Activated T-helper 17 cell treated with anti-CD3 and anti-CD28 coated beads, Interleukin-2, amount 50 U/mL, for 72 hours (primary cell): ENCODE data around the gene ZFX. TPM values are rescaled to one million over a fixed set of nuclear protein-coding genes. Genes with fewer than 3 reads are reported as not detected.
"Not testable (repeated sequence)": the region's sequence is repeated elsewhere in the genome, so short reads cannot be mapped to it uniquely, and the experiment has no call there.

Experiments used
- ATAC-seq: fragments of 150-1000 bp; cut with Tn5 transposase; replicated peaks from 2 replicates; pipeline ENCODE4 v1.10.0; 2021; ENCODE audit warnings: mild to moderate bottlenecking, moderate library complexity
- H3K27ac Mint-ChIP-seq: one replicate; pipeline ENCODE4 v1.8.0; 2022; ENCODE audit warnings: mixed read lengths
- H3K27me3 Mint-ChIP-seq: one replicate; pipeline ENCODE4 v1.8.0; 2022; ENCODE audit warnings: mixed read lengths
- H3K36me3 Mint-ChIP-seq: one replicate; pipeline ENCODE4 v1.8.0; 2022; ENCODE audit warnings: low read depth, mild to moderate bottlenecking, mixed read lengths
- H3K4me1 Mint-ChIP-seq: one replicate; pipeline ENCODE4 v1.8.0; 2022; ENCODE audit warnings: mixed read lengths
- H3K4me3 Mint-ChIP-seq: one replicate; pipeline ENCODE4 v1.8.0; 2022; ENCODE audit warnings: mild to moderate bottlenecking, mixed read lengths
- H3K9me3 Mint-ChIP-seq: one replicate; pipeline ENCODE4 v1.8.0; 2022; ENCODE audit warnings: mixed read lengths
- total RNA-seq, 2 donors: library from RNA; stranded (reverse); gene quantifications; one replicate each; pipeline ENCODE4 v1.2.3, GENCODE V29; 2022

Gene ZFX
- total RNA-seq: 10 to 100 TPM; 41.0 to 42.9 TPM

- H3K27ac Mint-ChIP-seq: peak within 1 kb of the TSS; percentile 95
- peak; percentile 63 for ATAC-seq
- peaks cover 43% of the 10 kb centered on the region for H3K36me3 Mint-ChIP-seq
- H3K4me1 Mint-ChIP-seq: peaks cover 21% of the 10 kb centered on the region
- no peaks in the 10 kb centered on the region for H3K27me3 Mint-ChIP-seq
- H3K9me3 Mint-ChIP-seq: no peaks in the 10 kb centered on the region
- H3K4me3 Mint-ChIP-seq: peak within 1 kb of the TSS; percentile 99
These were observed at the start of gene ZFX for GRCh38 chrX:24149351-24150050. TSS of gene ZFX (plus strand) at chrX:24149729. CDS start at chrX:24172743, 23,014 bp downstream.

GRCh38 chrX:24100713-24101112, 48.8 kb upstream of the ZFX start:
- Mint-ChIP-seq H3K27ac (peak overlapping the region; percentile 70), H3K4me1 (peaks cover 14% of the 10 kb centered on the region)

GRCh38 chrX:24110069-24110468, 39.5 kb upstream of the ZFX start:
- H3K36me3 Mint-ChIP-seq: no peaks in the 10 kb centered on the region
- no peak overlapping the region for H3K4me3 Mint-ChIP-seq
- H3K9me3 Mint-ChIP-seq: no peaks in the 10 kb centered on the region
- H3K4me1 Mint-ChIP-seq: no peaks in the 10 kb centered on the region
- H3K27me3 Mint-ChIP-seq: no peaks in the 10 kb centered on the region
- no peak overlapping the region for H3K27ac Mint-ChIP-seq
- ATAC-seq: no peak

More at GRCh38 chrX:24100713-24101112, 48.8 kb upstream of the ZFX start:
- Mint-ChIP-seq H3K4me3 (peak overlapping the region; percentile 41), H3K9me3 (no peaks in the 10 kb centered on the region), H3K36me3 (no peaks in the 10 kb centered on the region), H3K27me3 (no peaks in the 10 kb centered on the region)
- ATAC-seq: peak; percentile 45

- Mint-ChIP-seq H3K9me3 (no peaks in the 10 kb centered on the region), H3K4me3 (no peak overlapping the region), H3K27ac (no peak overlapping the region), H3K36me3 (no peaks in the 10 kb centered on the region), H3K27me3 (no peaks in the 10 kb centered on the region), H3K4me1 (no peaks in the 10 kb centered on the region)
- ATAC-seq: no peak
These were observed 36.3 kb upstream of the ZFX start for GRCh38 chrX:24113181-24113580.

- Mint-ChIP-seq H3K27ac (no peak overlapping the region), H3K36me3 (no peaks in the 10 kb centered on the region), H3K9me3 (no peaks in the 10 kb centered on the region), H3K4me1 (no peaks in the 10 kb centered on the region), H3K4me3 (no peak overlapping the region), H3K27me3 (no peaks in the 10 kb centered on the region)
- no peak for ATAC-seq
These were observed 32.3 kb upstream of the ZFX start for GRCh38 chrX:24117258-24117657.

GRCh38 chrX:24124244-24124799, 25.2 kb upstream of the ZFX start:
- Mint-ChIP-seq H3K4me1 (no peaks in the 10 kb centered on the region), H3K9me3 (no peaks in the 10 kb centered on the region), H3K27me3 (no peaks in the 10 kb centered on the region), H3K36me3 (no peaks in the 10 kb centered on the region), H3K4me3 (no peak overlapping the region), H3K27ac (no peak overlapping the region)
- no peak for ATAC-seq

- Mint-ChIP-seq H3K27ac (no peak overlapping the region), H3K27me3 (no peaks in the 10 kb centered on the region), H3K36me3 (no peaks in the 10 kb centered on the region), H3K4me3 (no peak overlapping the region), H3K9me3 (no peaks in the 10 kb centered on the region), H3K4me1 (no peaks in the 10 kb centered on the region)
- no peak for ATAC-seq
These were observed 24.4 kb upstream of the ZFX start for GRCh38 chrX:24125028-24125612.

- H3K4me1 Mint-ChIP-seq: no peaks in the 10 kb centered on the region
- no peaks in the 10 kb centered on the region for H3K9me3 Mint-ChIP-seq
- H3K27me3 Mint-ChIP-seq: no peaks in the 10 kb centered on the region
- H3K36me3 Mint-ChIP-seq: no peaks in the 10 kb centered on the region
- no peak overlapping the region for H3K27ac Mint-ChIP-seq
- no peak overlapping the region for H3K4me3 Mint-ChIP-seq
- no peak for ATAC-seq
These were observed 18.1 kb upstream of the ZFX start for GRCh38 chrX:24131476-24131875.

- no peaks in the 10 kb centered on the region for H3K4me1 Mint-ChIP-seq
These were observed 16.2 kb upstream of the ZFX start for GRCh38 chrX:24133312-24133711.

GRCh38 chrX:24135768-24136167, 13.8 kb upstream of the ZFX start:
- not testable (repeated sequence) for H3K4me3 Mint-ChIP-seq, H3K27me3 Mint-ChIP-seq, H3K4me1 Mint-ChIP-seq, H3K9me3 Mint-ChIP-seq, ATAC-seq, H3K27ac Mint-ChIP-seq, H3K36me3 Mint-ChIP-seq

More at GRCh38 chrX:24133312-24133711, 16.2 kb upstream of the ZFX start:
- H3K9me3 Mint-ChIP-seq: no peaks in the 10 kb centered on the region
- no peaks in the 10 kb centered on the region for H3K27me3 Mint-ChIP-seq
- H3K4me3 Mint-ChIP-seq: no peak overlapping the region
- ATAC-seq: no peak
- H3K27ac Mint-ChIP-seq: no peak overlapping the region
- H3K36me3 Mint-ChIP-seq: no peaks in the 10 kb centered on the region

- no peak overlapping the region for H3K4me3 Mint-ChIP-seq
- H3K36me3 Mint-ChIP-seq: no peaks in the 10 kb centered on the region
- H3K4me1 Mint-ChIP-seq: no peaks in the 10 kb centered on the region
- H3K27me3 Mint-ChIP-seq: no peaks in the 10 kb centered on the region
- ATAC-seq: no peak
- H3K9me3 Mint-ChIP-seq: no peaks in the 10 kb centered on the region
- H3K27ac Mint-ChIP-seq: no peak overlapping the region
These were observed 12.3 kb upstream of the ZFX start for GRCh38 chrX:24137192-24137591.

GRCh38 chrX:24143982-24144381, 5.5 kb upstream of the ZFX start:
- not testable (repeated sequence) for H3K27ac Mint-ChIP-seq, H3K36me3 Mint-ChIP-seq, ATAC-seq, H3K4me3 Mint-ChIP-seq, H3K9me3 Mint-ChIP-seq, H3K4me1 Mint-ChIP-seq, H3K27me3 Mint-ChIP-seq

- ATAC-seq: no peak
- no peaks in the 10 kb centered on the region for H3K27me3 Mint-ChIP-seq
- H3K9me3 Mint-ChIP-seq: no peaks in the 10 kb centered on the region
- no peak overlapping the region for H3K4me3 Mint-ChIP-seq
- H3K27ac Mint-ChIP-seq: no peak overlapping the region
- H3K4me1 Mint-ChIP-seq: no peaks in the 10 kb centered on the region
- no peaks in the 10 kb centered on the region for H3K36me3 Mint-ChIP-seq
These were observed 5.0 kb upstream of the ZFX start for GRCh38 chrX:24144528-24144927.

GRCh38 chrX:24145303-24146186, 4.0 kb upstream of the ZFX start:
- Mint-ChIP-seq H3K27me3 (no peaks in the 10 kb centered on the region), H3K9me3 (no peaks in the 10 kb centered on the region), H3K36me3 (peaks cover 3% of the 10 kb centered on the region), H3K4me3 (peak overlapping the region; percentile 77), H3K27ac (no peak overlapping the region), H3K4me1 (no peaks in the 10 kb centered on the region)
- no peak for ATAC-seq
